Measurements from ENCODE around the gene NRN1.

NRN1 gene

DNA sequence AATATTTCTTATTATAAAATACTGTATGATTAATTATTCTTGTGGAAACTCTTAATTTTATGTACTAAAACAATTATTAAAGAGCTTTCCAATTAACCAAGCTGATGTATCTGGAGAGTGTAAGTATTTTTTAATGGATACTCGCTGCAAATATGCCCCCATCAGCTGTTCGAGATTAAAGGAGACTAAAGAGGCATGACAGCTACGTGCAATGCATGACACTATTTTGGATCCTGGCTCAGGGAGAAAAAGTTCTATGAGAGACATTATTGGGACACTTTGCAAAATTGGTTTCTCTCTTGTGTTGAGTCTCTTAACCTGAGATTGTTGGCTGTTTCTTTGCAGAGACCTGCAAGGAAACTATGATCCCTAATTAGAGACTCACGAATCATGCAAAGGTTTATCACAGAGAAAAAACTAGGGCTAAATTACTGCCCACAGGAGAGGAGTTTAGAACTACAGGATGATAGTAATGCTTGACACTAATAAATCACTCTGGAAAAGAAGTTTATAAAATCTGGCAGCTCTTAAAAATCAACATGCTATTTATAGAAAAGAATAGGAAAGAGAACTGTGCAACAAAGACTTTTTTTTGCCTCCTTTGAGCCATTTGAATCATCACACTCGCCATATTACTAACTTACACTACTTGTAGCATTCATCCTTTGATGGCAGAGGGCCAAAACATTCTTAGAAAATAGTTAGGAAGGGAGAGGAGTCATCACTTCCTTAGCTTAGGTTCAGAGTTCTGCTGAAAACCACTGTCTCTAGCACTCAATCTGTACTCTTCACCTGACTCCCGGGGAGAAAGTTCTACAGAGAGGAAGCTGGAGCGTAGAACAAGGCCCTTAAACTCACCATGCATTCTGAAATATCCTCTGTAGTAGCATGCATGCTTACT is 25.3 kb downstream of the NRN1 start:
- H3K27me3 ChIP-seq (ENCODE audit: low read depth, low read length) = no peaks in the 10 kb centered on the region
- no peak overlapping the region for H3K4me2 ChIP-seq (ENCODE audit: low read length)
- no peaks in the 10 kb centered on the region for H3K79me2 ChIP-seq (ENCODE audit: low read length)
- H3K4me1 ChIP-seq (ENCODE audit: low read length) = no peaks in the 10 kb centered on the region
- TF ChIP-seq, protein P1, sequence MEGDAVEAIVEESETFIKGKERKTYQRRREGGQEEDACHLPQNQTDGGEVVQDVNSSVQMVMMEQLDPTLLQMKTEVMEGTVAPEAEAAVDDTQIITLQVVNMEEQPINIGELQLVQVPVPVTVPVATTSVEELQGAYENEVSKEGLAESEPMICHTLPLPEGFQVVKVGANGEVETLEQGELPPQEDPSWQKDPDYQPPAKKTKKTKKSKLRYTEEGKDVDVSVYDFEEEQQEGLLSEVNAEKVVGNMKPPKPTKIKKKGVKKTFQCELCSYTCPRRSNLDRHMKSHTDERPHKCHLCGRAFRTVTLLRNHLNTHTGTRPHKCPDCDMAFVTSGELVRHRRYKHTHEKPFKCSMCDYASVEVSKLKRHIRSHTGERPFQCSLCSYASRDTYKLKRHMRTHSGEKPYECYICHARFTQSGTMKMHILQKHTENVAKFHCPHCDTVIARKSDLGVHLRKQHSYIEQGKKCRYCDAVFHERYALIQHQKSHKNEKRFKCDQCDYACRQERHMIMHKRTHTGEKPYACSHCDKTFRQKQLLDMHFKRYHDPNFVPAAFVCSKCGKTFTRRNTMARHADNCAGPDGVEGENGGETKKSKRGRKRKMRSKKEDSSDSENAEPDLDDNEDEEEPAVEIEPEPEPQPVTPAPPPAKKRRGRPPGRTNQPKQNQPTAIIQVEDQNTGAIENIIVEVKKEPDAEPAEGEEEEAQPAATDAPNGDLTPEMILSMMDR (IDR thresholded peaks at IDR 0.05; ENCODE audit: low read depth, low read length) = no peak
- TF ChIP-seq EZH2phosphoT487 (IDR thresholded peaks at IDR 0.05; ENCODE audit: low read depth) = no peak
- no peak overlapping the region for H3K9ac ChIP-seq (ENCODE audit: low read length)
- H3K9me3 ChIP-seq (ENCODE audit: insufficient read depth, low read length) = no peaks in the 10 kb centered on the region
- no peak overlapping the region for H3K4me3 ChIP-seq (ENCODE audit: low read length)
- no peaks in the 10 kb centered on the region for H4K20me1 ChIP-seq (ENCODE audit: insufficient read depth, low read length)
- H3K36me3 ChIP-seq (replicated peaks; ENCODE audit: low read depth, low read length) = no peaks in the 10 kb centered on the region
- no peak overlapping the region for H2AFZ ChIP-seq (ENCODE audit: low read depth, low read length)
- no peak overlapping the region for H3K27ac ChIP-seq (ENCODE audit: low read length)

DNA sequence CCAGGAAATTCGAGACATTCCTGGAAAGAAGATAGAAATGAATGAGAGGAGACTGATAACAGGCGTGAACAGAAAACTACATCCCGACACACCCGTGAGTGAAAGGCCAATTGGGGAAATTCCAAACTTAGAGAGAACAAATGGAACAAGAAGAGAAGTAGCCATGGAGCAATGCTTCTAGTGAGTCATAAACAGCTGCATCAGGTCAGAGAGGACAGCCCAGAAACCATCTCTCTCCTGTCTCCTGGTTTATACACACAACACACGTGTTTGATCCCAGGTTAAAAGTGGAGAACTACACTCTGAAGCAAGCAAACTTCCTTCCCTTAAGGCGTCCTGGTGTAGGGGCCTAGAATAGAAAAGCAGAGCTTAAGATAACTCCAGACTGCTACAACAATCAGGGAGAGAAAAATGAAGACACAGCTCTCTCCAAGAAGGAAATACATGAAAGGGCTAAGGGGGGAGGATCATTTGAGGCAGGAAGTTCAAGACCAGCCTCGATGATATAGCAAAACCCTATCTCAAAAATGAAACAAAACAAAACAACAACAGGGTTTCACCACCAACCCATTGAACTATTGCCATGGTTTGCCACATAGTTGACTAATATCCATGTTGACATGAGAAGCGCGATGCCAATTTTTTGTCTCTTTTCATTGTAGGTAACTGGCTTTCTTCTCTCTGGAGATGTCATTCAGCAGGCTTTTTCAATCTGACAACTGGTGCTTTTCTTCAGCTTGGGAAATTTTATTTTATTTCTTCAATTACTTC is 26.9 kb downstream of the NRN1 start:
- Histone ChIP-seq H3K9ac (ENCODE audit: low read length) (no peak overlapping the region), H3K4me1 (ENCODE audit: low read length) (no peaks in the 10 kb centered on the region), H3K79me2 (ENCODE audit: low read length) (no peaks in the 10 kb centered on the region), H3K27me3 (ENCODE audit: low read depth, low read length) (no peaks in the 10 kb centered on the region), H3K36me3 (replicated peaks; ENCODE audit: low read depth, low read length) (no peaks in the 10 kb centered on the region), H3K4me3 (ENCODE audit: low read length) (no peak overlapping the region), H4K20me1 (ENCODE audit: insufficient read depth, low read length) (no peaks in the 10 kb centered on the region), H3K4me2 (ENCODE audit: low read length) (no peak overlapping the region), H2AFZ (ENCODE audit: low read depth, low read length) (no peak overlapping the region), H3K27ac (ENCODE audit: low read length) (no peak overlapping the region), H3K9me3 (ENCODE audit: insufficient read depth, low read length) (no peaks in the 10 kb centered on the region)
- TF ChIP-seq, protein P1 (IDR thresholded peaks at IDR 0.05; ENCODE audit: low read depth, low read length) = no peak
- TF ChIP-seq EZH2phosphoT487 (IDR thresholded peaks at IDR 0.05; ENCODE audit: low read depth) = no peak

DNA sequence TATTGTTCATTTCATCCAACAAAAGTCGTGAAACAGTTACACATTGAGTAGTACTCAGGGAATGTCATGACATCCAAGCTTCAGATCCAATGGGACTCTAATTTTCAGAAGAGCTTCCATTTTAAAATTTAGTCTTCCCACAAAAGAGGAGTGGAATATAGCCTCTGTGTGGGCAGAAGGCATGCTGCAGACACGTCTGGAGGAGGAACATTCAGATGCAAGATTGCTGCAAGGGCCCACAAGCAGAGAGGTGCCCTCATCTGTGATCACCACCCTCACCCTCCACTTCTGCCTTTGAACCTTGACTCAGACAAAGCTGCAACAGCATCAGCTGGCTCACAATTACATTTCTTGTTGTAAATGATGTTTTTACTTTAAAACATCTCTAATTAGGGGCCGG is 29.9 kb downstream of the NRN1 start:
- Histone ChIP-seq H4K20me1 (ENCODE audit: insufficient read depth, low read length) (no peaks in the 10 kb centered on the region), H3K9ac (ENCODE audit: low read length) (no peak overlapping the region), H2AFZ (ENCODE audit: low read depth, low read length) (no peak overlapping the region), H3K9me3 (ENCODE audit: insufficient read depth, low read length) (no peaks in the 10 kb centered on the region), H3K4me1 (ENCODE audit: low read length) (no peaks in the 10 kb centered on the region), H3K4me3 (ENCODE audit: low read length) (no peak overlapping the region), H3K27me3 (ENCODE audit: low read depth, low read length) (no peaks in the 10 kb centered on the region), H3K27ac (ENCODE audit: low read length) (no peak overlapping the region), H3K36me3 (replicated peaks; ENCODE audit: low read depth, low read length) (no peaks in the 10 kb centered on the region), H3K79me2 (ENCODE audit: low read length) (no peaks in the 10 kb centered on the region), H3K4me2 (ENCODE audit: low read length) (no peak overlapping the region)
- TF ChIP-seq EZH2phosphoT487 (IDR thresholded peaks at IDR 0.05; ENCODE audit: low read depth) = no peak
- TF ChIP-seq, protein P1 (IDR thresholded peaks at IDR 0.05; ENCODE audit: low read depth, low read length) = no peak
